ENCODE results near the gene GRM2.
A peak's percentile ranks its signal among the peaks of the same experiment; 100 is the strongest.

GRM2 gene

DNA sequence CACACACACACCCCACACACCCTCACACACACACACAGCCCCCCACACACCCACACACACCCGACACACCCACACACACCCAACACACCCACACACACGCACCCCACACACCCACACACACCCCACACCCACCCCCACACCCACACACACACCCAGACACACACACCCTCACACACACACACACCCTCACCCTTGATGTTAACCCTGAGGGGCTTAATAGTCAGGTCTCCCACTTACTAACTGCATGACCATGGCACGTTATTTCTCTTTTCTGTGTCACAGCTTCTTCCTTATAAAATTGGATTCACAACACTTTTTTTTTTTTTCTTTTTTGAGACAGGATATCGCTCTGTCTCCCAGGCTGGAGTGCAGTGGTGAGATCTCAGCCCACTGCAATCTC, 2.8 kb downstream of the GRM2 start:
- DNase-seq (ENCODE audit: extremely low spot score), result no peak
- TF ChIP-seq L3MBTL2 (conservative IDR thresholded peaks at IDR 0.05), result no peak
- TF ChIP-seq NFRKB (IDR thresholded peaks at IDR 0.05), result no peak
- no peak for TF ChIP-seq ZNF384 (IDR thresholded peaks at IDR 0.05)
- TF ChIP-seq SUZ12 (IDR thresholded peaks at IDR 0.05), result no peak
- no peak for TF ChIP-seq LEF1 (IDR thresholded peaks at IDR 0.05; ENCODE audit: borderline replicate concordance)
- TF ChIP-seq FOXK2 (IDR thresholded peaks at IDR 0.05), result no peak
- TF ChIP-seq ELF4 (IDR thresholded peaks at IDR 0.05), result no peak
- TF ChIP-seq TARDBP (IDR thresholded peaks at IDR 0.05), result no peak
- TF ChIP-seq FOXM1 (IDR thresholded peaks at IDR 0.05; ENCODE audit: borderline replicate concordance), result no peak
- TF ChIP-seq FOXA1 (IDR thresholded peaks at IDR 0.05), result no peak
- ChIA-PET CTCF (interaction anchor here (1.7 kb wide), 1 partner anchor 9 kb away, joined by 9 read pairs; no protein-coding TSS in a partner anchor), POLR2A (no interaction called here)

DNA sequence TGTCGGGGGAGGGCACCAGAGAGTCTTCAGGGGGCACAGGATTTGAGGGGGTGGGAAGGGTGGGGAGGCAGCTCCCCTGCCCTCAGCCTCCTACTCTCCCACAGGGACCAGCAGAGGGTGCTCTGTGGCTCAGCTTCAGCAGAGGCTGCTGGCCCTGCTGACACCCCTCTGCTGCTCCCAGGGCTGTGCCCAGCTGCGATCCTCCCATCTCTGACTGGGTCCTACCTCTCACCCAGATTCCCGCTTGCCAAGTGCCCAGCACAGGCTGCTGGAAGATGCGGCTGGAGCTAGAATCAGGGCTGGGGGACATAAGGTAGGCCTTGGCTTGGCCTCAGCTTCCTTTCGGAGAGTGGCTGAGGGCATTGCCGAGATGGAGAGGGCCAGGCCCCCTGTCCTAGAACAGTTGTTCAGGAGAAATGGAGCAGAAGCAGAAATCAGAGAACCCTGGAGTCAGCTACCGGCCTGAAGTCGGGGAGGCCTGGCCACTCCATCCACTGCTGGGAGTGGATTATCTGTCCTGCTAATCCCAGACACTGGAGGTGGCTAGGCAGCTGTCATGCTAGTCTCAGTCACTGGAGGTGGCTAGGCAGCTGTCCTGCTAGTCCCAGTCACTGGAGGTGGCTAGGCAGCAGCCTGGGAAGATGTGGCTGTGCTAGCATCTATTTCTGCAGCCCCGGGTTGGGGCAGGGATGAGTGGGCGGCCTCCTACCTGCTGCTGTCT, 3.9 kb downstream of the GRM2 start:
- TF ChIP-seq HDGF (IDR thresholded peaks at IDR 0.05; ENCODE audit: borderline replicate concordance), result no peak
- TF ChIP-seq, protein P1, sequence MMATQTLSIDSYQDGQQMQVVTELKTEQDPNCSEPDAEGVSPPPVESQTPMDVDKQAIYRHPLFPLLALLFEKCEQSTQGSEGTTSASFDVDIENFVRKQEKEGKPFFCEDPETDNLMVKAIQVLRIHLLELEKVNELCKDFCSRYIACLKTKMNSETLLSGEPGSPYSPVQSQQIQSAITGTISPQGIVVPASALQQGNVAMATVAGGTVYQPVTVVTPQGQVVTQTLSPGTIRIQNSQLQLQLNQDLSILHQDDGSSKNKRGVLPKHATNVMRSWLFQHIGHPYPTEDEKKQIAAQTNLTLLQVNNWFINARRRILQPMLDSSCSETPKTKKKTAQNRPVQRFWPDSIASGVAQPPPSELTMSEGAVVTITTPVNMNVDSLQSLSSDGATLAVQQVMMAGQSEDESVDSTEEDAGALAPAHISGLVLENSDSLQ (IDR thresholded peaks at IDR 0.05), result no peak
- TF ChIP-seq ELF4 (IDR thresholded peaks at IDR 0.05), result no peak
- no peak for TF ChIP-seq LEF1 (IDR thresholded peaks at IDR 0.05; ENCODE audit: borderline replicate concordance)
- TF ChIP-seq L3MBTL2 (conservative IDR thresholded peaks at IDR 0.05), result no peak
- TF ChIP-seq ZNF384 (IDR thresholded peaks at IDR 0.05), result no peak
- no peak for TF ChIP-seq ARNT (IDR thresholded peaks at IDR 0.05)
- TF ChIP-seq NFRKB (IDR thresholded peaks at IDR 0.05), result no peak
- TF ChIP-seq FOXA1 (IDR thresholded peaks at IDR 0.05), result no peak
- TF ChIP-seq FOXM1 (IDR thresholded peaks at IDR 0.05; ENCODE audit: borderline replicate concordance), result no peak
- TF ChIP-seq BHLHE40 (IDR thresholded peaks at IDR 0.05; ENCODE audit: borderline replicate concordance), result no peak
- no peak for TF ChIP-seq CTBP1 (IDR thresholded peaks at IDR 0.05; ENCODE audit: borderline replicate concordance)
- no peak for TF ChIP-seq SP1 (IDR thresholded peaks at IDR 0.05)
- ChIA-PET CTCF (interaction anchor here (0.5 to 1.7 kb wide), 2 partner anchors 8 to 188 kb away, joined by 4 to 9 read pairs; no protein-coding TSS in a partner anchor), POLR2A (no interaction called here)
- peak; percentile 30 for DNase-seq (ENCODE audit: extremely low spot score)

DNA sequence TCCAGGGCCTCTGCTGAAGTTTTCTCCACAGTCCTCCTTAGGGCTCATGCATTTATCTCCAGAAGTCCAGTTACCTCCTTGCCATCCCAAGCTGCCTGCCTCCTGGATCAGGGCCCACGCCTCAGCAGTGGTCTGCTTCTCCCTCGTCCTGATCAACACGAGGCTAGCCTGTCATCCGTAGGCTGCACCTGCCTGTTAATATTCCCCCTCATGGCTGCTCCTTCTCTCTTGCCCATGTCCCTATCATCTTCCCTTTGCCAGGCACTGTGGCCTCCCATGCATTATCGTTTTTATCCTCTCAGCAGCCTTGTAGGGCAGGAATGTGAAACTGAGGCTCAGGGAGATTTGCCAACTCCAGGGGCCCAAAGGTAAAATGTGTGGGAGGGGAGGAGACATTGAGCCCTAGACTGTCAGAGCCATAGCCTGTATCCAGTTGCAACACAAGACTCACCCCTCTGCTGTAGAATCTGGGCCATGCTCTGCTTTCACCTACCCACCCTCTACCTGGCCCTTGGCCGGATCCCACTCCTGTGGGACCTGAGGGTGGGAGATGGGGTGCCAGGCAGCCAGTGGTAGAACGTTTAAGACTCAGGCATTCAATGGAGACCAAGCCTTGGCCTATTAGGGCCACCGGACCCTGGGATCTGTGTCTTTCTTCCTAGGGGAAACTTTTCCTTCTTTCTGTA, 4.6 kb downstream of the GRM2 start:
- no peak for DNase-seq (ENCODE audit: extremely low spot score)
- no peak for TF ChIP-seq LEF1 (IDR thresholded peaks at IDR 0.05; ENCODE audit: borderline replicate concordance)
- TF ChIP-seq HDGF (IDR thresholded peaks at IDR 0.05; ENCODE audit: borderline replicate concordance), result no peak
- TF ChIP-seq SP1 (IDR thresholded peaks at IDR 0.05), result no peak
- no peak for TF ChIP-seq ZNF384 (IDR thresholded peaks at IDR 0.05)
- TF ChIP-seq NFRKB (IDR thresholded peaks at IDR 0.05), result no peak
- no peak for TF ChIP-seq FOXK2 (IDR thresholded peaks at IDR 0.05)
- no peak for TF ChIP-seq ELF4 (IDR thresholded peaks at IDR 0.05)
- TF ChIP-seq SUZ12 (IDR thresholded peaks at IDR 0.05), result no peak
- no peak for TF ChIP-seq FOXA1 (IDR thresholded peaks at IDR 0.05)
- TF ChIP-seq, protein P1 (IDR thresholded peaks at IDR 0.05), result no peak
- TF ChIP-seq FOXM1 (IDR thresholded peaks at IDR 0.05; ENCODE audit: borderline replicate concordance), result no peak
- TF ChIP-seq BHLHE40 (IDR thresholded peaks at IDR 0.05; ENCODE audit: borderline replicate concordance), result no peak
- TF ChIP-seq L3MBTL2 (conservative IDR thresholded peaks at IDR 0.05), result no peak
- TF ChIP-seq TARDBP (IDR thresholded peaks at IDR 0.05), result no peak
- no peak for TF ChIP-seq ARNT (IDR thresholded peaks at IDR 0.05)
- no peak for TF ChIP-seq CTBP1 (IDR thresholded peaks at IDR 0.05; ENCODE audit: borderline replicate concordance)
- POLR2A ChIA-PET, result no interaction called here
- CTCF ChIA-PET, result no interaction called here

DNA sequence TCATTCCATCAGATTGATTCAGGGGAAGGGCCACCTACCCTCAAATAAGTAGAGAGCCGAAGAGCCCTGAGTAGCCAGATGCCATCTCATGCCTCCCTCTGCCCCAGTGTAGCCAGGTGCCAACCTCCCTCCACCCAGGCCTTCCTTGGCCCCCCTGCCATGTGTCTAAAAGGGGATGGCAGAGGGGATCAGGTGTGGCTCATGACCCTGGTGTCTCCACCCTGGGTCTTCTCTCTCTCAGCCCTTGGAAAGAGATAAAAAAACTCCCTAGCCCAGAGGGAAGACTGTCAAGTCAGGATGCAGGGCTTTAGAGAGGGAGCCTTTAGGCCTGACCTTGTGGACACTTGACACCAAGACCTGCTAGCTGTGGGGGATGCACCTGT, 5.2 kb downstream of the GRM2 start:
- DNase-seq (ENCODE audit: extremely low spot score), result no peak
- CTCF ChIA-PET, result no interaction called here
- POLR2A ChIA-PET, result no interaction called here
- TF ChIP-seq BHLHE40 (IDR thresholded peaks at IDR 0.05; ENCODE audit: borderline replicate concordance) (no peak), SUZ12 (IDR thresholded peaks at IDR 0.05) (no peak), ELF4 (IDR thresholded peaks at IDR 0.05) (no peak), ARNT (IDR thresholded peaks at IDR 0.05) (no peak)

DNA sequence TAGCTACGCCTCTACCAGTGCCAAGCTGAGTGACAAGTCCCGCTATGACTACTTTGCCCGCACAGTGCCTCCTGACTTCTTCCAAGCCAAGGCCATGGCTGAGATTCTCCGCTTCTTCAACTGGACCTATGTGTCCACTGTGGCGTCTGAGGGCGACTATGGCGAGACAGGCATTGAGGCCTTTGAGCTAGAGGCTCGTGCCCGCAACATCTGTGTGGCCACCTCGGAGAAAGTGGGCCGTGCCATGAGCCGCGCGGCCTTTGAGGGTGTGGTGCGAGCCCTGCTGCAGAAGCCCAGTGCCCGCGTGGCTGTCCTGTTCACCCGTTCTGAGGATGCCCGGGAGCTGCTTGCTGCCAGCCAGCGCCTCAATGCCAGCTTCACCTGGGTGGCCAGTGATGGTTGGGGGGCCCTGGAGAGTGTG, 5.7 kb downstream of the GRM2 start:
- ChIA-PET POLR2A (no interaction called here), CTCF (no interaction called here)
- DNase-seq (ENCODE audit: extremely low spot score), result no peak
- TF ChIP-seq SP1 (IDR thresholded peaks at IDR 0.05) (no peak), HDGF (IDR thresholded peaks at IDR 0.05; ENCODE audit: borderline replicate concordance) (no peak), L3MBTL2 (conservative IDR thresholded peaks at IDR 0.05) (no peak), FOXA1 (IDR thresholded peaks at IDR 0.05) (no peak)

DNA sequence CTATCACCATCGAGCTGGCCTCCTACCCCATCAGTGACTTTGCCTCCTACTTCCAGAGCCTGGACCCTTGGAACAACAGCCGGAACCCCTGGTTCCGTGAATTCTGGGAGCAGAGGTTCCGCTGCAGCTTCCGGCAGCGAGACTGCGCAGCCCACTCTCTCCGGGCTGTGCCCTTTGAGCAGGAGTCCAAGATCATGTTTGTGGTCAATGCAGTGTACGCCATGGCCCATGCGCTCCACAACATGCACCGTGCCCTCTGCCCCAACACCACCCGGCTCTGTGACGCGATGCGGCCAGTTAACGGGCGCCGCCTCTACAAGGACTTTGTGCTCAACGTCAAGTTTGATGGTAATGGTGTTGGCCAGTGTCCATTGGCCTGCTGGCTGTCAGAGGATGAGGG, 6.1 kb downstream of the GRM2 start:
- POLR2A ChIA-PET, result no interaction called here
- TF ChIP-seq ZNF384 (IDR thresholded peaks at IDR 0.05) (no peak), TARDBP (IDR thresholded peaks at IDR 0.05) (no peak), FOXK2 (IDR thresholded peaks at IDR 0.05) (no peak), ELF4 (IDR thresholded peaks at IDR 0.05) (no peak)
- CTCF ChIA-PET, result no interaction called here
- DNase-seq (ENCODE audit: extremely low spot score), result no peak
